Naive thymus-derived CD8-positive, alpha-beta T cell (primary cell): ENCODE results near the gene JADE1. TPM values are rescaled to one million over a fixed set of nuclear protein-coding genes. Genes with fewer than 3 reads are reported as not detected.

Experiments used
- ATAC-seq, 2 donors: fragments of 150-1000 bp; cut with Tn5 transposase in 1 of 2; sonication (Bioruptor Pico), chemical (Tn5 transposase) in 1 of 2; 1 replicate in 1 of 2; 2 replicates in 1 of 2; pipeline ENCODE4 v1.10.0; 2021; ENCODE audit warnings: mild to moderate bottlenecking in 2 of 2, moderate library complexity in 2 of 2
- POLR2A ChIA-PET: fragments of 350-600 bp; sonication (Branson Sonifier 250); formaldehyde crosslinking; loops from one replicate; lab custom pipeline; 2021; ENCODE audit warnings: antibody characterized with exemption; lab: Charles Lee
- DNase-seq, 10 donors: peaks; one replicate each; pipeline versions ENCODE4 v3.0.0 to v3.0.0-alpha.2; 2020 to 2022
- H3K27ac Mint-ChIP-seq, 10 donors: one replicate each; pipeline ENCODE4 v1.8.0; 2020 to 2022; ENCODE audit warnings: mild to moderate bottlenecking in 10 of 10, mixed read lengths in 10 of 10, moderate library complexity in 4 of 10, inconsistent platforms in 1 of 10
- H3K27me3 Mint-ChIP-seq, 5 donors: one replicate each; pipeline ENCODE4 v1.8.0; 2021 to 2022; ENCODE audit warnings: mixed read lengths in 5 of 5
- H3K36me3 Mint-ChIP-seq, 3 donors: one replicate each; pipeline ENCODE4 v1.8.0; 2020 to 2022; ENCODE audit warnings: mixed read lengths in 3 of 3, mild to moderate bottlenecking in 2 of 3, inconsistent platforms in 1 of 3
- H3K4me1 Mint-ChIP-seq, 4 donors: one replicate each; pipeline ENCODE4 v1.8.0; 2021 to 2022; ENCODE audit warnings: mixed read lengths in 4 of 4
- H3K4me3 Mint-ChIP-seq, 10 donors: one replicate each; pipeline ENCODE4 v1.8.0; 2020 to 2022; ENCODE audit warnings: mild to moderate bottlenecking in 10 of 10, mixed read lengths in 10 of 10, moderate library complexity in 6 of 10, inconsistent platforms in 1 of 10
- H3K9me3 Mint-ChIP-seq, 9 donors: one replicate each; pipeline ENCODE4 v1.8.0; 2020 to 2022; ENCODE audit warnings: mixed read lengths in 9 of 9, mild to moderate bottlenecking in 3 of 9, inconsistent platforms in 1 of 9, moderate library complexity in 1 of 9
- polyA plus RNA-seq, 3 donors: library from polyadenylated mRNA; unstranded; fragments of 300-500 nt; fragmentation: Illumina TruSeq; gene quantifications; one replicate each; pipeline ENCODE4 v1.2.3, GENCODE V29; 2021
- total RNA-seq, 8 experiments: library from RNA in 2 of 8; stranded (reverse) in 2 of 8; gene quantifications; one replicate each; pipeline ENCODE4 v1.2.3 and lab custom pipeline; 2021 to 2026

Gene JADE1
- total and polyA plus RNA-seq, 5 experiments from 2014 or later, result 45.8 to 65.7 (median 52.8) TPM

DNA sequence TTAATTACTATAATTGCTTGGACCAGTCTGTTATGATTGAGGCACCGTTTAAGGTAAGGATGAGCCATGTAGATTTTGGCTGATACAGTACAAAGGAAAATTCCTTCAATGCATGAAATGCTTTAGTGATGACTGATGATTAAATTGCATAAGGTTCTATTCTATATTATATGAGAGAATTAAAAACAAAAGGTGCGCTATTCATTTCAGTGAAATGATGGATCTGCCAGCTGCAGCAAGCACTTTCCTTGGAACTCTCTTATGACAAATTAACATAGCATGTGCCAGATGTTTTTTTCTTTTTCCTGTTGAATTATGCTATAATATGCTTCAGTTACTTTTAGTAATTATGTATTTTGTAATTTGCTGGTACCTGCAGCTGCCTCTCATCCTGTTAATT lies 98.5 kb downstream of the JADE1 start:
- DNase-seq (no peak), ATAC-seq (no peak)
- POLR2A ChIA-PET, result no interaction called here
- Mint-ChIP-seq H3K9me3 (no peaks in the 10 kb centered on the region), H3K27me3 (no peaks in the 10 kb centered on the region), H3K27ac (no peak overlapping the region), H3K36me3 (peaks cover 0 to 8% (median 4%) of the 10 kb centered on the region in 3 donors), H3K4me1 (peaks cover 0 to 4% (median 2%) of the 10 kb centered on the region in 4 donors), H3K4me3 (no peak overlapping the region)

- DNase-seq, result no peak
- Mint-ChIP-seq H3K4me1 (peaks cover 0 to 9% (median 2%) of the 10 kb centered on the region in 4 donors), H3K4me3 (no peak overlapping the region), H3K9me3 (no peaks in the 10 kb centered on the region), H3K27me3 (no peaks in the 10 kb centered on the region), H3K36me3 (peaks cover 0 to 8% (median 4%) of the 10 kb centered on the region in 3 donors), H3K27ac (no peak overlapping the region)
- POLR2A ChIA-PET, result no interaction called here
- no peak for ATAC-seq
Observed at GRCh38 chr4:128908735-128909134, 99.2 kb downstream of the JADE1 start.

- DNase-seq (no peak), ATAC-seq (no peak)
- H3K4me3 Mint-ChIP-seq, result no peak overlapping the region
- H3K9me3 Mint-ChIP-seq, result no peaks in the 10 kb centered on the region
- H3K4me1 Mint-ChIP-seq, result peaks cover 7 to 35% (median 8%) of the 10 kb centered on the region in 4 donors
- POLR2A ChIA-PET, result no interaction called here
- no peak overlapping the region for H3K27ac Mint-ChIP-seq
- H3K36me3 Mint-ChIP-seq, result peaks cover 0 to 10% (median 2%) of the 10 kb centered on the region in 3 donors
- no peaks in the 10 kb centered on the region for H3K27me3 Mint-ChIP-seq
Observed at GRCh38 chr4:128913228-128913627, 103.7 kb downstream of the JADE1 start.

GRCh38 chr4:128915544-128915943 lies 106.0 kb downstream of the JADE1 start:
- H3K9me3 Mint-ChIP-seq, result no peaks in the 10 kb centered on the region
- POLR2A ChIA-PET, result no interaction called here
- no peak for ATAC-seq
- H3K27ac Mint-ChIP-seq, result no peak overlapping the region
- DNase-seq, result no peak
- H3K4me1 Mint-ChIP-seq, result peaks cover 13 to 50% (median 21%) of the 10 kb centered on the region in 4 donors
- peaks cover 0 to 5% (median 2%) of the 10 kb centered on the region in 3 donors for H3K36me3 Mint-ChIP-seq
- no peaks in the 10 kb centered on the region for H3K27me3 Mint-ChIP-seq
- H3K4me3 Mint-ChIP-seq, result no peak overlapping the region

GRCh38 chr4:128916832-128917231 lies 107.3 kb downstream of the JADE1 start:
- Mint-ChIP-seq H3K27me3 (no peaks in the 10 kb centered on the region), H3K4me3 (peak overlapping the region in 1 of 10 donors; percentile 24), H3K27ac (peak overlapping the region in 2 of 10 donors; percentile 1 to 52), H3K36me3 (peaks cover 0 to 5% (median 2%) of the 10 kb centered on the region in 3 donors), H3K4me1 (peaks cover 13 to 53% (median 21%) of the 10 kb centered on the region in 4 donors), H3K9me3 (no peaks in the 10 kb centered on the region)
- ATAC-seq, result no peak
- POLR2A ChIA-PET, result no interaction called here
- peak in 2 of 10 donors; percentile 5 to 7 for DNase-seq

- POLR2A ChIA-PET, result no interaction called here
Observed at GRCh38 chr4:128917781-128918180, 108.3 kb downstream of the JADE1 start.

GRCh38 chr4:128921954-128922353 lies 112.5 kb downstream of the JADE1 start:
- DNase-seq (no peak), ATAC-seq (no peak)
- H3K4me1 Mint-ChIP-seq, result peaks cover 16 to 38% (median 21%) of the 10 kb centered on the region in 4 donors
- no peak overlapping the region for H3K27ac Mint-ChIP-seq
- no peak overlapping the region for H3K4me3 Mint-ChIP-seq
- POLR2A ChIA-PET, result no interaction called here
- no peaks in the 10 kb centered on the region for H3K27me3 Mint-ChIP-seq
- peaks cover 0 to 6% (median 2%) of the 10 kb centered on the region in 9 donors for H3K9me3 Mint-ChIP-seq
- peaks cover 14 to 26% (median 15%) of the 10 kb centered on the region in 3 donors for H3K36me3 Mint-ChIP-seq

More at GRCh38 chr4:128917781-128918180, 108.3 kb downstream of the JADE1 start:
- Mint-ChIP-seq H3K9me3 (no peaks in the 10 kb centered on the region), H3K27me3 (no peaks in the 10 kb centered on the region), H3K4me3 (peak overlapping the region in 7 of 10 donors; percentile 1 to 57 (median 21)), H3K4me1 (peaks cover 13 to 53% (median 21%) of the 10 kb centered on the region in 4 donors), H3K36me3 (peaks cover 0 to 7% (median 2%) of the 10 kb centered on the region in 3 donors), H3K27ac (peak overlapping the region in 3 of 10 donors; percentile 26 to 69 (median 60))
- peak in 3 of 10 donors; percentile 22 to 41 (median 35) for DNase-seq
- ATAC-seq, result peak in 1 of 2 donors; percentile 64
